Smooth muscle cell of the brain vasculature (primary cell): ENCODE measurements around the gene NEK7.
"Not testable (repeated sequence)": the region's sequence is repeated elsewhere in the genome, so short reads cannot be mapped to it uniquely, and the experiment has no call there.

Experiments
- DNase-seq: peaks from one replicate; pipeline ENCODE4 v3.0.0-alpha.2; 2012; ENCODE audit warnings: low read depth, low spot score

The NEK7 gene

DNA sequence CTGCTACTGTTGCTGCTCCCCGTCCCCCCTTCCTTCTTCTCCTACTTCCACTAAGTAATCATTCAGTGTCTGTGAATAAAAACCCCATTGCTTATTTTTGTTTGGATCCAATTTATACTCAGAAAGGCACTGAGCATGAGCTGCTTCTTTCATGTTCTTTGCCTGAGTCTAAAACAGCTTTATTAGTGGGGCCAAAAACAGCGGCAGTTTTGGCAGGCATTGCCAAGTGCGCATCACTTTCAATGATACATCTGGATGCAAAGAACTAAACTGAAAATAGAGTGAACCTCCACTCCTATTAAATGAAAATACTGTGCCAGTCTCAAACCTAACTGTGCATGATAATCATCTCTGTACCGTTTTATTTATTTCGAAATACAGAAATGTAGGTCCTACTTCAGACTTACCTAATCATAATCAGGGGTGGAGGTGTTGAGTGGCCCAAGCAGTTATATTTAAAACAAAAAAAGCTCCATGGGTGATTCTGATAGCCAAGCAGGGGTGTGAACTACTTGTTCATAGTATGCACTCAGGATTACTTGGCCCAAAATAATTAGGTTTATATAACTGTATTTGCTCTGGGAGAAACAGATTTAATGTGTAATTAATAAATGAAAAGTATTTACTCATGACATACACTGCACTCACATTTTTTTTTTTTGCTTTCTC is 48.4 kb downstream of the NEK7 start:
- DNase-seq: no peak

DNA sequence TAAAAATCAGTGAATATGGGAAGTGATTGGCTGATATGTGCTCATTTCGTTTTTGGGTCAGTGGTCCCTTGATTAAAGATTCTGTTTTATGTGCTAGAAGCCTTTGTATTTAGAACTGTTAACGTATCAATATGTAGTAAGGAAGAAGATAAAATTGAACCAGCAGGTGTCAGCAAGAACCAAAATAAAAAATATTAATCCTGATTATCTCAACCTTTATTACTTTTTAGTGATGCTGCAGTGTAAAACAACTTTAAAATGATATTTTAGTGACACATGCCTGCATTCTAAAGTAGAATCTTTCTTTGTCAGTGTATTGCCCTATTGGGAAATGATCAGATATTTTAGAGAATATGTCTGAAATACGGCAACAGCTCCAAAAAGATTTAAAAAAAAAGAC is 49.5 kb downstream of the NEK7 start:
- DNase-seq: no peak

GRCh38 chr1:198211696-198212095 is 54.9 kb downstream of the NEK7 start:
- no peak for DNase-seq

DNA sequence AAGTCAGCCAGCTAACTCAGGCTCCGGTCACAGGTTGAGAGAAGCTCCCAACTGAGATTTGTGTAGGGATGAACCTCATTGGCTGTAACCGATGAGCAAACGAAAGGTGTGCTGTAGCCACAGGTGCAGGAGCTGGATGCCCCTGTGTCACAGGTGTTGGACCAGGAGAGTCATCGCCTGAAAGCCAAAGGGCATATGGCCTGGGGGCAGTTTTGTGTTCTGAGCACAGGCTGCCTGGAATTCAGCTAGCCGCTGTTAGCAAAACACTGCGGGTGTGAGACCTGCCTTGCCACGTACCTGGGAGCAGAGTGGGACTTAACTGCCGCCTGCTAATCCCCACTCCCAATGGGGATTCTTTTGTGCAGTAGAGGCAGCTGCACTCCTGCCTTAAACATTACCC is 55.3 kb downstream of the NEK7 start:
- no peak for DNase-seq

GRCh38 chr1:198212675-198213074 is 55.9 kb downstream of the NEK7 start:
- DNase-seq: no peak

DNA sequence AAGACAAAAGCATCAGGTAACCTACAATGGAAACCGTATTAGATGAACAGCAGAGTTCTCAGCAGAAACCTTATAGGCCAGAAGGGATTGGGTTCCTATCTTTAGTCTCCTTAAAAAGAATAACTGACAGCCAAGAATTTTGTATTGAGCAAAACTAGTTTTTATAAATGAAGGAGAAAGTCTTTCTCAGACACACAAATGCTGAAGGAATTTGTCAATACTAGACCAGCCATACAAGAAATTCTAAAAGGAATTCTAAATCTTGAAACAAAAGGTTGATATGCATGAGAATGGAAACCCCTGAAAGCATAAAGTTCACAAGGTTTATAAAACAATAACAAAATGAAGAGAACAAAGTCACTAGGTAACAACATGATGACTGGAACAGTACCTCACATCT is 58.1 kb downstream of the NEK7 start:
- no peak for DNase-seq

- peak; percentile 62 for DNase-seq
These were observed 63.6 kb downstream of the NEK7 start for GRCh38 chr1:198220428-198220827.

DNA sequence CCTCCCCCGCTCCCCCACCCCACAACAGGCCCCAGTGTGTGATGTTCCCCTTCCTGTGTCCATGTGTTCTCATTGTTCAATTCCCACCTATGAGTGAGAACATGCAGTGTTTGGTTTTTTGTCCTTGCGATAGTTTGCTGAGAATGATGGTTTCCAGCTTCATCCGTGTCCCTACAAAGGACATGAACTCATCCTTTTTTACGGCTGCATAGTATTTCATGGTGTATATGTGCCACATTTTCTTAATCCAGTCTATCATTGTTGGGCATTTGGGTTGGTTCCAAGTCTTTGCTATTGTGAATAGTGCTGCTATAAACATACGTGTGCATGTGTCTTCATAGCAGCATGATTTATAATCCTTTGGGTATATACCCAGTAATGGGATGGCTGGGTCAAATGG is 70.2 kb downstream of the NEK7 start:
- DNase-seq: not testable (repeated sequence)

DNA sequence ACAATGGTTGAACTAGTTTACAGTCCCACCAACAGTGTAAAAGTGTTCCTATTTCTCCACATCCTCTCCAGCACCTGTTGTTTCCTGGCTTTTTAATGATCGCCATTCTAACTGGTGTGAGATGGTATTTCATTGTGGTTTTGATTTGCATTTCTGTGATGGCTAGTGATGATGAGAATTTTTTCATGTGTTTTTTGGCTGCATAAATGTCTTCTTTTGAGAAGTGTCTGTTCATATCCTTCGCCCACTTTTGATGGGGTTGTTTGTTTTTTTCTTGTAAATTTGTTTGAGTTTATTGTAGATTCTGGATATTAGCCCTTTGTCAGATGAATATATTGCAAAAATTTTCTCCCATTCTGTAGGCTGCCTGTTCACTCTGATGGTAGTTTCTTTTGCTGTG is 70.7 kb downstream of the NEK7 start:
- not testable (repeated sequence) for DNase-seq

GRCh38 chr1:198228925-198229324 is 72.1 kb downstream of the NEK7 start:
- DNase-seq: no peak

- DNase-seq: no peak
These were observed 75.0 kb downstream of the NEK7 start for GRCh38 chr1:198231779-198232178.

GRCh38 chr1:198232378-198232777 is 75.6 kb downstream of the NEK7 start:
- DNase-seq: no peak

GRCh38 chr1:198232940-198233675 is 76.3 kb downstream of the NEK7 start:
- DNase-seq: no peak

DNA sequence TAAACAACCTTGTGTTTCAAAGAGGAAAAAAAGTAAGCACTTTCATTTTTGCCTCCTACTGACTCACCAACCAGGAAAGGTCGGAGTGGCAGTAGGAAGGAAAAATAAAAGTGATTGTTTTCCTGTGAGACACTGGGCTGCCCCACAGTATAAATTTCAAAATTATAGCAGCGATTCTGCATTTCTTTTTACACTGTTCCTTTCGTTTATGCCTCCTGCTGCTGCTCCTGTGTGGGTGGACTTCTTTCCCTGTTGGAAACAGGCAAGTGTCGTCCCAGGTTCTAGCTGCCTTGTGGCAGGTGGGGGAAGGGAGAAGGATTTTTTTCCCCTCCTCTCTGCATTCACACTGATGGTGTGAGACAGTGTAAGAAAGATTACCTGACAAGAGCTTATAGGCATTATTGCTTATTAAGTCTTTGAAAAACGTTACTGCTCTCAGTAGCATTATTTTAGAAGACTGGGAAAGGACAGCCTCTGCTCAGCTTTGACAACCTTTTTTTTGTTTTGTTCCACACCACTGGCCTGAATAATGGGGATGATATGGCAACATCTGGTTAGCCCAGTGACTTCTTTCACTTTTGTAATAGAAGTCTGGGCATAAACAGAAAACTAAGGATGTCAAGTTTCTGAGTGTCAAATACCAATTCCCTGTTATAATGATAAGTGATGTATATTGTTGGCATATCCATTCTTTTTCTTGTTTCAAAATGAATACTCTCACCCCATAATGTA is 77.9 kb downstream of the NEK7 start:
- no peak for DNase-seq

DNA sequence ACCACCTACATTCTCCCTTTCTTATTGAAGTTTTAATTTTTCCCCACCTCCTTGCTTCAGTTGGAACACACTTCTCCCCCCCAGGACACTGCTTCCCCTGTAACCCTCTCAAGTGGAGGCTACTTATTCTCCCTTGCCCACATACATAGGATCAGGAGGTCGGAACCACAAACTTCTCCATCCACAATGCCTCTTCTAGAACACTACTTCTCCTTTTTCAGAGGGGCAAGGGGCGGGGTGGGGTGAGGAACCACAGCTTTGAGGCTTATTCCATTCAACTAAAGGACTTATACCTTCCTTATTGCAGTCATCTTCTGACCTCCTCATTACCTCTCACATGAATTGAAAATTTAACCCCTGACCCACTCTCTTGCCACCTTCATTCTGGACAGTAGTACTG is 81.3 kb downstream of the NEK7 start:
- no peak for DNase-seq

DNA sequence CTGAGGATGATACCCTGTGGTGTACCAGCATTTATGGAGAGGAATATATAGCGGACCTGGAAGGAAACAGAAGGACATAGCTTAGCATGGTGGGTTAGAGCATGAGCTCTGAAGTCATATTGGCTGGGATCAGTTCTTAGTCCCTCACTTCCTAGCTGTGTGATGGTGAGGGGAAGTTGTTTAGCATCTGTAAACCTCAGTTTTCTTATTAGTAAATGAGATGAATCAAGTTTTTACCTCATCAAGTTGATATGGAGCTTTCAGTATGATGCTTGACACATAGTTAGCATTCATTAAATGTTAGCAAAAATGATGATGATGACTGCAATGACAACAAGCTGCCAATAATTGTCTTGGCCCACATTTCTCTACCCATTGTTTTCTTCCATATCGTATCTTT is 84.8 kb downstream of the NEK7 start:
- no peak for DNase-seq

- DNase-seq: no peak
These were observed 88.0 kb downstream of the NEK7 start for GRCh38 chr1:198244772-198245171.

- no peak for DNase-seq
These were observed 88.6 kb downstream of the NEK7 start for GRCh38 chr1:198245379-198245778.

- DNase-seq: no peak
These were observed 89.5 kb downstream of the NEK7 start for GRCh38 chr1:198246337-198246736.

DNA sequence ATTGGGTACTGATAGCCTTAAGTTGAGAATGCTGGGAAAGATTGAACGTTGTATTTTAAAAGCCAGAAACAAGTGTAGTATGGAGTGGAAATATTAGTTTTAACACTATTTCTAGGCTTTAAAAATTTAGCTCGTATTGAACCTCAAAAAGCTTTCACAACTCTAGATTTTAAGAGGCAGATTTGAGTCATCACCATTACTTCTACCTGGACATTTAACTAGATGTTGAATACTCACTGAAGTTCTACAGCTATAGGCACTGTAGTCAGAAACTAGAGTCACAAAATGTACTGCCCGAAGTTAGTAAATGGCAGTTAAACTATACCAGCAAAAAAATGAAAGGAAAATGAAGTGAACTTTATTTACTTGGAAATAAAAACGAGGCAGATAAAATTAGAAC is 96.5 kb downstream of the NEK7 start:
- DNase-seq: no peak

- no peak for DNase-seq
These were observed 96.9 kb downstream of the NEK7 start for GRCh38 chr1:198253668-198254067.

DNA sequence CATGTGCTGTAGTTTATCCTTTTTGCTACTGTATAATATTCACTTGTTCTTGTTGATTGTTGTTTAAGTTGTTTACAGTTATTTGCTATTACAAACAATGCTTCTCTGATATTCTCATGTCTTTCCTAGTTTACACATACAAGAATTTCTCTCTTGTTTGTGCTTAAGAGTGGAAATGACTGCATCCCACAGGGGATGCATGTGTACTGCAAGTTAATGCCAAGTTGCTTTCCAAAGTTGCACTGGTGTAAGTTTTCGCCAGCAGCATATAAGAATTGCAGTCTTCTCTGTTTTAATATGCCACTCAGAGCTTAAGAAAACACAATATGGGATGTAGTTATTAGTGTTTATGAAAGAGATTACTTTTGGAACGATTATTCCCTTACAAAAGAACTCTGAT is 97.7 kb downstream of the NEK7 start:
- DNase-seq: no peak

- DNase-seq: no peak
These were observed 98.2 kb downstream of the NEK7 start for GRCh38 chr1:198254948-198255347.
